Activated CD8-positive, alpha-beta T cell treated with anti-CD3 and anti-CD28 coated beads, Interleukin-2, amount 10 ng/mL, durations not matched to agents 7 days and 5 days (primary cell): ENCODE data around the gene TAS2R1. TPM values are rescaled to one million over a fixed set of nuclear protein-coding genes. Genes with fewer than 3 reads are reported as not detected.

Experiments
- ATAC-seq: fragments of 150-1000 bp; cut with Tn5 transposase; one replicate; pipeline ENCODE4 v1.10.0; 2021; ENCODE audit warnings: moderate library complexity
- CTCF ChIA-PET: fragments of 350-600 bp; sonication (Branson Sonifier 250); formaldehyde crosslinking; loops from one replicate; lab custom pipeline; 2021; ENCODE audit warnings: antibody characterized with exemption; lab: Charles Lee
- POLR2A ChIA-PET: fragments of 350-600 bp; sonication (Branson Sonifier 250); formaldehyde crosslinking; loops from one replicate; lab custom pipeline; 2021; ENCODE audit warnings: antibody characterized with exemption; lab: Charles Lee
- DNase-seq: peaks from one replicate; pipeline ENCODE4 v3.0.0-alpha.2; 2020
- H3K27ac Mint-ChIP-seq: one replicate; pipeline ENCODE4 v1.8.0; 2021; ENCODE audit warnings: mild to moderate bottlenecking, mixed read lengths
- H3K27me3 Mint-ChIP-seq: one replicate; pipeline ENCODE4 v1.8.0; 2021; ENCODE audit warnings: low read depth, mixed read lengths
- H3K36me3 Mint-ChIP-seq: one replicate; pipeline ENCODE4 v1.8.0; 2021; ENCODE audit warnings: low read depth, mixed read lengths
- H3K4me1 Mint-ChIP-seq: one replicate; pipeline ENCODE4 v1.8.0; 2021; ENCODE audit warnings: low read depth, mixed read lengths
- H3K4me3 Mint-ChIP-seq: one replicate; pipeline ENCODE4 v1.8.0; 2021; ENCODE audit warnings: mild to moderate bottlenecking, mixed read lengths
- H3K9me3 Mint-ChIP-seq: one replicate; pipeline ENCODE4 v1.8.0; 2022; ENCODE audit warnings: mixed read lengths; ENCODE audit not compliant: insufficient read depth
- total RNA-seq, 2 experiments: library from RNA; stranded (reverse); gene quantifications; one replicate each; pipeline ENCODE4 v1.2.3, GENCODE V29; 2021

Gene TAS2R1
- total RNA-seq, 2 experiments from 2014 or later: not detected

GRCh38 chr5:9619331-9620092, 10.6 kb downstream of the TAS2R1 start:
- peaks cover 5% of the 10 kb centered on the region for H3K9me3 Mint-ChIP-seq
- no peaks in the 10 kb centered on the region for H3K27me3 Mint-ChIP-seq
- CTCF ChIA-PET: no interaction called here
- H3K36me3 Mint-ChIP-seq: no peaks in the 10 kb centered on the region
- no peak overlapping the region for H3K4me3 Mint-ChIP-seq
- DNase-seq: no peak
- no peak for ATAC-seq
- H3K4me1 Mint-ChIP-seq: no peaks in the 10 kb centered on the region
- POLR2A ChIA-PET: no interaction called here
- H3K27ac Mint-ChIP-seq: no peak overlapping the region

- POLR2A ChIA-PET: no interaction called here
- no peaks in the 10 kb centered on the region for H3K27me3 Mint-ChIP-seq
- no peaks in the 10 kb centered on the region for H3K36me3 Mint-ChIP-seq
- no peak overlapping the region for H3K4me3 Mint-ChIP-seq
- no peaks in the 10 kb centered on the region for H3K4me1 Mint-ChIP-seq
- ATAC-seq (no peak), DNase-seq (no peak)
- H3K27ac Mint-ChIP-seq: no peak overlapping the region
- H3K9me3 Mint-ChIP-seq: peaks cover 5% of the 10 kb centered on the region
- CTCF ChIA-PET: no interaction called here
Measured at GRCh38 chr5:9617739-9618504, 12.2 kb downstream of the TAS2R1 start.

GRCh38 chr5:9617221-9617620, 12.9 kb downstream of the TAS2R1 start:
- CTCF ChIA-PET: no interaction called here
- peaks cover 5% of the 10 kb centered on the region for H3K9me3 Mint-ChIP-seq

GRCh38 chr5:9615331-9615730, 14.8 kb downstream of the TAS2R1 start:
- H3K4me1 Mint-ChIP-seq: no peaks in the 10 kb centered on the region
- no peak overlapping the region for H3K27ac Mint-ChIP-seq
- POLR2A ChIA-PET: no interaction called here

More at GRCh38 chr5:9617221-9617620, 12.9 kb downstream of the TAS2R1 start:
- Mint-ChIP-seq H3K27me3 (no peaks in the 10 kb centered on the region), H3K4me1 (no peaks in the 10 kb centered on the region), H3K36me3 (no peaks in the 10 kb centered on the region), H3K27ac (no peak overlapping the region), H3K4me3 (no peak overlapping the region)
- POLR2A ChIA-PET: no interaction called here
- ATAC-seq: no peak
- no peak for DNase-seq

GRCh38 chr5:9613360-9613759, 16.8 kb downstream of the TAS2R1 start:
- no peak for DNase-seq
- CTCF ChIA-PET: no interaction called here
- no peaks in the 10 kb centered on the region for H3K27me3 Mint-ChIP-seq
- no peaks in the 10 kb centered on the region for H3K36me3 Mint-ChIP-seq
- H3K9me3 Mint-ChIP-seq: peaks cover 5% of the 10 kb centered on the region
- POLR2A ChIA-PET: no interaction called here
- no peak overlapping the region for H3K27ac Mint-ChIP-seq
- H3K4me3 Mint-ChIP-seq: no peak overlapping the region
- no peak for ATAC-seq
- H3K4me1 Mint-ChIP-seq: no peaks in the 10 kb centered on the region

More at GRCh38 chr5:9615331-9615730, 14.8 kb downstream of the TAS2R1 start:
- Mint-ChIP-seq H3K27me3 (no peaks in the 10 kb centered on the region), H3K36me3 (no peaks in the 10 kb centered on the region), H3K4me3 (no peak overlapping the region), H3K9me3 (peaks cover 5% of the 10 kb centered on the region)
- ATAC-seq (no peak), DNase-seq (no peak)
- CTCF ChIA-PET: no interaction called here

GRCh38 chr5:9610969-9611368, 19.2 kb downstream of the TAS2R1 start:
- ChIA-PET POLR2A (no interaction called here), CTCF (no interaction called here)
- no peak for DNase-seq
- no peak for ATAC-seq
- Mint-ChIP-seq H3K4me3 (no peak overlapping the region), H3K4me1 (no peaks in the 10 kb centered on the region), H3K36me3 (no peaks in the 10 kb centered on the region), H3K9me3 (peaks cover 5% of the 10 kb centered on the region), H3K27ac (no peak overlapping the region), H3K27me3 (no peaks in the 10 kb centered on the region)

- Mint-ChIP-seq H3K4me3 (no peak overlapping the region), H3K27me3 (no peaks in the 10 kb centered on the region), H3K4me1 (no peaks in the 10 kb centered on the region), H3K27ac (no peak overlapping the region), H3K9me3 (peaks cover 5% of the 10 kb centered on the region), H3K36me3 (no peaks in the 10 kb centered on the region)
- ChIA-PET CTCF (no interaction called here), POLR2A (no interaction called here)
- ATAC-seq (no peak), DNase-seq (no peak)
Measured at GRCh38 chr5:9610364-9610763, 19.8 kb downstream of the TAS2R1 start.

GRCh38 chr5:9608093-9608492, 22.1 kb downstream of the TAS2R1 start:
- Mint-ChIP-seq H3K27me3 (no peaks in the 10 kb centered on the region), H3K4me3 (no peak overlapping the region), H3K27ac (no peak overlapping the region), H3K36me3 (no peaks in the 10 kb centered on the region), H3K4me1 (no peaks in the 10 kb centered on the region), H3K9me3 (no peaks in the 10 kb centered on the region)
- DNase-seq: no peak
- POLR2A ChIA-PET: no interaction called here
- no peak for ATAC-seq
- CTCF ChIA-PET: no interaction called here

- H3K4me1 Mint-ChIP-seq: no peaks in the 10 kb centered on the region
- H3K4me3 Mint-ChIP-seq: no peak overlapping the region
- no peak for ATAC-seq
- H3K9me3 Mint-ChIP-seq: no peaks in the 10 kb centered on the region
- H3K27ac Mint-ChIP-seq: no peak overlapping the region
- H3K27me3 Mint-ChIP-seq: no peaks in the 10 kb centered on the region
- no peaks in the 10 kb centered on the region for H3K36me3 Mint-ChIP-seq
- DNase-seq: no peak
- CTCF ChIA-PET: no interaction called here
- POLR2A ChIA-PET: no interaction called here
Measured at GRCh38 chr5:9605041-9605838, 24.9 kb downstream of the TAS2R1 start.

GRCh38 chr5:9604416-9604815, 25.7 kb downstream of the TAS2R1 start:
- Mint-ChIP-seq H3K27ac (no peak overlapping the region), H3K36me3 (no peaks in the 10 kb centered on the region), H3K9me3 (no peaks in the 10 kb centered on the region), H3K4me3 (no peak overlapping the region), H3K4me1 (no peaks in the 10 kb centered on the region), H3K27me3 (no peaks in the 10 kb centered on the region)
- ChIA-PET POLR2A (no interaction called here), CTCF (no interaction called here)
- ATAC-seq: no peak
- no peak for DNase-seq

GRCh38 chr5:9601055-9601739, 29.0 kb downstream of the TAS2R1 start:
- POLR2A ChIA-PET: no interaction called here
- Mint-ChIP-seq H3K9me3 (no peaks in the 10 kb centered on the region), H3K27me3 (no peaks in the 10 kb centered on the region), H3K4me1 (no peaks in the 10 kb centered on the region), H3K36me3 (no peaks in the 10 kb centered on the region), H3K4me3 (no peak overlapping the region), H3K27ac (no peak overlapping the region)
- ATAC-seq (no peak), DNase-seq (no peak)
- CTCF ChIA-PET: no interaction called here
